Naive thymus-derived CD8-positive, alpha-beta T cell (primary cell): Measurements from ENCODE around the gene NRG2. TPM values are rescaled to one million over a fixed set of nuclear protein-coding genes. Genes with fewer than 3 reads are reported as not detected.

Experiments
- ATAC-seq, 2 donors: fragments of 150-1000 bp; cut with Tn5 transposase in 1 of 2; sonication (Bioruptor Pico), chemical (Tn5 transposase) in 1 of 2; 1 replicate in 1 of 2; 2 replicates in 1 of 2; pipeline ENCODE4 v1.10.0; 2021; ENCODE audit warnings: mild to moderate bottlenecking in 2 of 2, moderate library complexity in 2 of 2
- POLR2A ChIA-PET: fragments of 350-600 bp; sonication (Branson Sonifier 250); formaldehyde crosslinking; loops from one replicate; lab custom pipeline; 2021; ENCODE audit warnings: antibody characterized with exemption; lab: Charles Lee
- DNase-seq, 10 donors: peaks; one replicate each; pipeline versions ENCODE4 v3.0.0 to v3.0.0-alpha.2; 2020 to 2022
- H3K27ac Mint-ChIP-seq, 10 donors: one replicate each; pipeline ENCODE4 v1.8.0; 2020 to 2022; ENCODE audit warnings: mild to moderate bottlenecking in 10 of 10, mixed read lengths in 10 of 10, moderate library complexity in 4 of 10, inconsistent platforms in 1 of 10
- H3K27me3 Mint-ChIP-seq, 5 donors: one replicate each; pipeline ENCODE4 v1.8.0; 2021 to 2022; ENCODE audit warnings: mixed read lengths in 5 of 5
- H3K36me3 Mint-ChIP-seq, 3 donors: one replicate each; pipeline ENCODE4 v1.8.0; 2020 to 2022; ENCODE audit warnings: mixed read lengths in 3 of 3, mild to moderate bottlenecking in 2 of 3, inconsistent platforms in 1 of 3
- H3K4me1 Mint-ChIP-seq, 4 donors: one replicate each; pipeline ENCODE4 v1.8.0; 2021 to 2022; ENCODE audit warnings: mixed read lengths in 4 of 4
- H3K4me3 Mint-ChIP-seq, 10 donors: one replicate each; pipeline ENCODE4 v1.8.0; 2020 to 2022; ENCODE audit warnings: mild to moderate bottlenecking in 10 of 10, mixed read lengths in 10 of 10, moderate library complexity in 6 of 10, inconsistent platforms in 1 of 10
- H3K9me3 Mint-ChIP-seq, 9 donors: one replicate each; pipeline ENCODE4 v1.8.0; 2020 to 2022; ENCODE audit warnings: mixed read lengths in 9 of 9, mild to moderate bottlenecking in 3 of 9, inconsistent platforms in 1 of 9, moderate library complexity in 1 of 9
- polyA plus RNA-seq, 3 donors: library from polyadenylated mRNA; unstranded; fragments of 300-500 nt; fragmentation: Illumina TruSeq; gene quantifications; one replicate each; pipeline ENCODE4 v1.2.3, GENCODE V29; 2021
- total RNA-seq, 8 experiments: library from RNA in 2 of 8; stranded (reverse) in 2 of 8; gene quantifications; one replicate each; pipeline ENCODE4 v1.2.3 and lab custom pipeline; 2021 to 2026

NRG2 gene
- total and polyA plus RNA-seq, 5 experiments from 2014 or later: 0.04 to 0.47 (median 0.25) TPM

DNA sequence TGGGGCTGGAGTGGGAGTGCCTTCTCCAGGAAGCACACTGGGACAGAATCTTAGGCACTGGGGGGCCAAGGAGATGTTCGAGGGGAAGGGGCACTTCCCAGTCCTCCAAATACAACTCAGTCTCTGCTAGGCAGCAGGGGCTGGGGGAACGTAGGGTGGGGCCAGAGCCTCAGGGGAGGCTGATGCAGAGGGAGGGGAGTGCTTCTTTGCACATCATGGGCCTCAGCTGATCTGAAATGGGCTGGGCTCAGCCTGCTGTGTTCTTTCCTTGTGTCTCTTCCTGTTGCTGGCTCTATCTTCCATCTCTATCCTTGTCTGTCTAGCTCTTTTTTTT is 231.9 kb downstream of the NRG2 start:
- Mint-ChIP-seq H3K36me3 (no peaks in the 10 kb centered on the region), H3K27me3 (peaks cover 3 to 24% (median 12%) of the 10 kb centered on the region in 5 donors), H3K4me3 (no peak overlapping the region), H3K9me3 (no peaks in the 10 kb centered on the region), H3K27ac (peak overlapping the region in 1 of 10 donors; percentile 60), H3K4me1 (peaks cover 0 to 4% (median 0%) of the 10 kb centered on the region in 4 donors)
- ATAC-seq: no peak
- DNase-seq: no peak
- POLR2A ChIA-PET: no interaction called here

- ATAC-seq (no peak), DNase-seq (peak in 1 of 10 donors; percentile 38)
- H3K27ac Mint-ChIP-seq: no peak overlapping the region
- POLR2A ChIA-PET: no interaction called here
- peaks cover 0 to 4% (median 0%) of the 10 kb centered on the region in 4 donors for H3K4me1 Mint-ChIP-seq
- H3K4me3 Mint-ChIP-seq: no peak overlapping the region
- no peaks in the 10 kb centered on the region for H3K36me3 Mint-ChIP-seq
- H3K9me3 Mint-ChIP-seq: no peaks in the 10 kb centered on the region
- peaks cover 3 to 24% (median 12%) of the 10 kb centered on the region in 5 donors for H3K27me3 Mint-ChIP-seq
Measured at GRCh38 chr5:139810341-139811273, 232.5 kb downstream of the NRG2 start.

DNA sequence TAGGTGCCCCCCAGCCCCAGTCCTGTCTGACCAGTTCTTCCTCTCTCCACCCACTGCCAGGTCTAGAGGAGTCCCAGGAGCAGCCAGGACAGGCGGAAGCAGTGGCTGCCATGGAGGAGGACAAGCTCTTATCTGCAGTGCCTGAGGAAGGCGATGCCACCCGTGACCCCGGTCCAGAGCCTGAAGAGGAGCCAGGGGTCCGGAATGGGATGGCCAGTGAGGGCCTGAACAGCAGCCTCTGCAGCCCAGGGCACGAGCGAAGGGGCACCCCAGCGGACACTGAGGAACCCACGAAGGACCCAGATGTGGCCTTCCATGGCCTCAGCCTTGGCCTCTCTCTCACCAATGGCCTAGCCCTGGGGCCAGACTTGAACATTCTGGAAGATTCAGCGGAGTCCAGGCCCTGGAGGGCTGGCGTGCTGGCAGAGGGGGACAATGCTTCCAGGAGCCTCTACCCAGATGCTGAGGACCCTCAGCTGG is 233.7 kb downstream of the NRG2 start:
- Mint-ChIP-seq H3K27ac (no peak overlapping the region), H3K36me3 (no peaks in the 10 kb centered on the region), H3K9me3 (no peaks in the 10 kb centered on the region), H3K4me1 (peaks cover 0 to 4% (median 0%) of the 10 kb centered on the region in 4 donors), H3K27me3 (peaks cover 8 to 35% (median 16%) of the 10 kb centered on the region in 5 donors), H3K4me3 (no peak overlapping the region)
- POLR2A ChIA-PET: no interaction called here
- ATAC-seq: no peak
- no peak for DNase-seq

DNA sequence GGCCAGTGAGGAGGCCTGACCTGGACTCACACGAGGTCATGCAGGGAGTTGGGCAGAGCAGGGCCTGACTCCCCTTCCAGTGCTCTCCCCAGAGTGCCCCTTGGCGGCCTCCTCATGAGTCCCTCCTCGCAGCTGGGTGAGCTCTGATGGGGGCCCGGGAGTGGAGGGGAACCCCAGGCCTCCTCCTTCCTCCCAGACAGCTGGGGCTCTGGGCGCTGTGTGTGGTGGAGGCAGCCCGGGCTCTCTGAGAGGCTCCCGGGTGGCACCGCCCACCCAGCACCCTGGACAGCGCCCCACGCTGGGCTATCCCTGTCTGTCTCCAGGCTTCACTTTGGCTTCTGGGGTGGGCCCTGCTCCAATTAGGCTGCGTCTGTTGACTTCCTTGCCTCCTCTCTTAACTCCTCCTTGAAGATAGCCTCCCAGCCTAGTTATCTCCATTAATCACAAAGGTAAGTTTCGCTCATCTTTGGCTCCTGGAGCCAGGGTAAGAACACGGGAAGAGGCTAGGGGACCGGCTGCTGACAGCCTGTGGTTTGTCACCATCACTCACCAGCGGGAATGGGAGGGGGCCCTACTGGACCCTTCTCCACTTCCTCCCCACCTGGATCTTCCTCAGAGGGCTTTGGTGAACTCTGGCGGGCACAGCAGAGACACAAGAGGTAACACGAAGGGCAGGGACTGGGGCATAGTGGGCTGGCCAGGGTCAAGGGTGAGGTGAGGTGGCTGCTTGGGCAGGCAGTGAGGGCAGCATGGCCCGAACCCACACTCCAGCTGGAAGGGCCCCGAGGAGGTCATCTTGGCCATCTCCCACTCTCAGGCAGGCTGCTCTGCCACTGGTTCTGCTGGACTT is 234.4 kb downstream of the NRG2 start:
- H3K27me3 Mint-ChIP-seq: peaks cover 8 to 42% (median 21%) of the 10 kb centered on the region in 5 donors
- peaks cover 0 to 4% (median 0%) of the 10 kb centered on the region in 4 donors for H3K4me1 Mint-ChIP-seq
- H3K9me3 Mint-ChIP-seq: no peaks in the 10 kb centered on the region
- H3K27ac Mint-ChIP-seq: no peak overlapping the region
- DNase-seq: peak in 5 of 10 donors; percentile 17 to 37 (median 26)
- peak; percentile 54 to 65 for ATAC-seq
- H3K4me3 Mint-ChIP-seq: no peak overlapping the region
- POLR2A ChIA-PET: no interaction called here
- no peaks in the 10 kb centered on the region for H3K36me3 Mint-ChIP-seq

GRCh38 chr5:139807647-139808030 is 235.5 kb downstream of the NRG2 start:
- peaks cover 0 to 4% (median 0%) of the 10 kb centered on the region in 4 donors for H3K4me1 Mint-ChIP-seq
- H3K27me3 Mint-ChIP-seq: peaks cover 8 to 48% (median 23%) of the 10 kb centered on the region in 5 donors
- H3K4me3 Mint-ChIP-seq: no peak overlapping the region
- H3K27ac Mint-ChIP-seq: no peak overlapping the region
- POLR2A ChIA-PET: no interaction called here
- no peaks in the 10 kb centered on the region for H3K9me3 Mint-ChIP-seq
- no peak for DNase-seq
- H3K36me3 Mint-ChIP-seq: no peaks in the 10 kb centered on the region
- no peak for ATAC-seq

DNA sequence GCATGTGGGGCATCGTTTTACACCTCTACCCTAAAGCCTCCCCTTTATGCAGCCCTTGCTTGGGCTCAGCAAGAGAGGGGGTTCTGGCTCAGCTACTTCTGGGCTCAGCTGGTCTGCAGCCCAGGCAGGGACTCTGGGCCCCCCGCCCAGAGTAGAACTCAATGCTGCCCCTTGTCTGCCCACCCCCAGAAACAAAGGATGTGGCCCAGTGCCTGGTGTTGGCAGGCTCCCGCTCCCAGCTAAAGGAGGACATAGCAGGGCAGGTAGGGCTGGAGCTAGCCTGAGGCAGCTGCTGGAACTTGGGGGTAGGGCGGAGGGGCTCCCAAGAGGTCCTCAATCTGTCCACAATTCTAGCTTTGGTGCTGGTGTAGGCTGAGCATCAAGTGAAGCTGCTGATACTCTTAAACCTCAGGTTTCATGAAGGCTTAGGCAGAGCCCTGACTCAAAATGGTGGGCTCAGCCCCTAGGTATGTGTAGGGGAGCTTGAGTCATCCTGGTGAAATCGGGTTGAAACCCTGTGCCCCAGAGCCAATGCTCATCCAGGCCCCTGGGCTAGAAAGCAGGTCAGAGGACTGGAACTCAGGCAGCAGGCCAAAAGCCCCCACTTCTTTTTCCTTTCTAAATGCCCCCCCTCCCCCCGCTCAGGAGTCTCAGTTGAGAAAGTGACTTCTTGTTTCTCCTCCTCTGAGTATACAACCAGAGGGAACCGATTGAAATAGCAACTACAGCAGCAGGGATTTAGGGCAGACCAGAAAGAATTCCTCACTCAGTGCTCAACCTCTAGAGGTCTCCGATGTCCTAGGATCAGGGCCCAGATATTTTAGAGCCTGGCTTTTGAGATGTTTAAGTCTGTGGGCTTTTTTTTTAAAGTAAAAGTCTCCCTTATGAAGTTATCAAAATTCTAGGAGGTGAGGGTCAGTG is 236.1 kb downstream of the NRG2 start:
- peak overlapping the region in 1 of 10 donors; percentile 81 for H3K27ac Mint-ChIP-seq
- no peaks in the 10 kb centered on the region for H3K9me3 Mint-ChIP-seq
- DNase-seq: no peak
- H3K4me3 Mint-ChIP-seq: peak overlapping the region in 1 of 10 donors; percentile 45
- no peak for ATAC-seq
- peaks cover 8 to 55% (median 27%) of the 10 kb centered on the region in 5 donors for H3K27me3 Mint-ChIP-seq
- H3K4me1 Mint-ChIP-seq: peaks cover 0 to 4% (median 0%) of the 10 kb centered on the region in 4 donors
- H3K36me3 Mint-ChIP-seq: no peaks in the 10 kb centered on the region
- POLR2A ChIA-PET: no interaction called here

- Mint-ChIP-seq H3K36me3 (no peaks in the 10 kb centered on the region), H3K4me3 (no peak overlapping the region), H3K4me1 (peaks cover 0 to 8% (median 0%) of the 10 kb centered on the region in 4 donors), H3K27ac (no peak overlapping the region), H3K9me3 (no peaks in the 10 kb centered on the region), H3K27me3 (peaks cover 13 to 55% (median 36%) of the 10 kb centered on the region in 5 donors)
- POLR2A ChIA-PET: no interaction called here
- DNase-seq (no peak), ATAC-seq (no peak)
Measured at GRCh38 chr5:139806111-139806510, 237.0 kb downstream of the NRG2 start.

DNA sequence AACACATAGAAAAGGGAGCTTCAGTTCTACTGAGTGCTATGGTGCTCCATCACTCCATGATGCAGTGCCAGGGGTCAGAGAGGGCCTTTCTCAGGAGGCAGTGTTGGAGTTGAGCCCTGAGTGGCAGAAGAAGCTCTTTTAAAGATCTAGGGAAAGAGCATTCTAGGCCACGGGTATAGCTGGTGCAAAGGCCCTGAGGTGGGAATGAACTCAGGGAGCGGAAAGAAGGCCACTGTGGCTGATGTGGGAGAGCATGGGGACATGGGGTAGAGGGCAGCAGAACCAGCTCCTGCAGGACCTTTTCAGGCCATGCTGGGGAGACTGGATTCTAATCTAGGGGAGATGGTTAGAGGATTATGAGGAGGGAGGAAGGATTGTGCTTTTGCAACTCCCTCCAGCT is 237.6 kb downstream of the NRG2 start:
- Mint-ChIP-seq H3K4me1 (peaks cover 0 to 6% (median 0%) of the 10 kb centered on the region in 4 donors), H3K9me3 (no peaks in the 10 kb centered on the region), H3K27me3 (peaks cover 13 to 60% (median 38%) of the 10 kb centered on the region in 5 donors), H3K36me3 (no peaks in the 10 kb centered on the region), H3K4me3 (no peak overlapping the region), H3K27ac (no peak overlapping the region)
- ATAC-seq (no peak), DNase-seq (no peak)
- POLR2A ChIA-PET: no interaction called here

- no peak for ATAC-seq
- Mint-ChIP-seq H3K4me3 (peak overlapping the region in 1 of 10 donors; percentile 24), H3K9me3 (no peaks in the 10 kb centered on the region), H3K27ac (no peak overlapping the region), H3K36me3 (no peaks in the 10 kb centered on the region), H3K27me3 (peaks cover 13 to 66% (median 36%) of the 10 kb centered on the region in 5 donors), H3K4me1 (peaks cover 0 to 4% (median 0%) of the 10 kb centered on the region in 4 donors)
- DNase-seq: no peak
- POLR2A ChIA-PET: no interaction called here
Measured at GRCh38 chr5:139804800-139805397, 238.2 kb downstream of the NRG2 start.

GRCh38 chr5:139803978-139804377 is 239.1 kb downstream of the NRG2 start:
- Mint-ChIP-seq H3K27ac (no peak overlapping the region), H3K9me3 (no peaks in the 10 kb centered on the region), H3K36me3 (peaks cover 0 to 3% (median 0%) of the 10 kb centered on the region in 3 donors), H3K4me3 (no peak overlapping the region), H3K4me1 (peaks cover 0 to 4% (median 0%) of the 10 kb centered on the region in 4 donors), H3K27me3 (peaks cover 17 to 75% (median 44%) of the 10 kb centered on the region in 5 donors)
- no peak for ATAC-seq
- POLR2A ChIA-PET: no interaction called here
- no peak for DNase-seq

DNA sequence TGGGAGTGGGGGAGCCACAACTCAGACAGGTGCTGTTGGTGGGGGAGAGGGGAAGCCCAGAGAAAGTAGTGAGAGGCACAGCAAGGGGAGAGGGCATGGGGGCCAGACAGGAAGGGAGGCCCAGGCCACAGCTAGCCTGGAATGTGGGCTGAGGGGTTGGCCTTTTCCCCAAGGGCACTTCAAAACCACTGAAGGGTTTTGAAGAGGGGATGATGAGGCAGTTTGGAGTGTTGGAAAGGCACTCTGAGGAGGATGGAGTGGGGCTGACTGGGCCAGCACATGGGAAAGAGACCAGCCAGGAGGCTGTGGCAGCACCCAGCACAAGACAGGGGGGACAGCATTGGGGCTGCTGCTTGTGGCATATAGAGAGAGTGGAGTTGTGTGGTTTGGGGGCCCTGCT is 243.7 kb downstream of the NRG2 start:
- Mint-ChIP-seq H3K27ac (no peak overlapping the region), H3K4me3 (no peak overlapping the region), H3K9me3 (no peaks in the 10 kb centered on the region), H3K27me3 (peaks cover 23 to 81% (median 70%) of the 10 kb centered on the region in 5 donors), H3K36me3 (peaks cover 0 to 3% (median 0%) of the 10 kb centered on the region in 3 donors), H3K4me1 (peaks cover 6 to 9% (median 8%) of the 10 kb centered on the region in 4 donors)
- DNase-seq (no peak), ATAC-seq (no peak)
- POLR2A ChIA-PET: interaction anchor here (0.5 kb wide), 1 partner anchor 242 kb away, joined by 4 read pairs; no protein-coding TSS in a partner anchor
